SHP77 treated with DMSO at 0.1 percent for 48 hours (cell line): Measurements from ENCODE around the gene PXMP4.
"Not testable (repeated sequence)": the region's sequence is repeated elsewhere in the genome, so short reads cannot be mapped to it uniquely, and the experiment has no call there.

ENCODE experiments used
- DNase-seq: peaks from one replicate; lab custom pipeline; 2025; lab: John Stamatoyannopoulos, UW

The PXMP4 gene

GRCh38 chr20:33703498-33704137 lies 16.5 kb downstream of the PXMP4 start:
- no peak for DNase-seq

GRCh38 chr20:33702861-33703260 lies 17.2 kb downstream of the PXMP4 start:
- no peak for DNase-seq

- no peak for DNase-seq
Observed at GRCh38 chr20:33701629-33702450, 18.3 kb downstream of the PXMP4 start.

GRCh38 chr20:33700696-33701441 lies 19.2 kb downstream of the PXMP4 start:
- DNase-seq: not testable (repeated sequence)

GRCh38 chr20:33698966-33699365 lies 21.1 kb downstream of the PXMP4 start:
- not testable (repeated sequence) for DNase-seq

GRCh38 chr20:33697129-33697528 lies 23.0 kb downstream of the PXMP4 start:
- DNase-seq: no peak

GRCh38 chr20:33696448-33696847 lies 23.7 kb downstream of the PXMP4 start:
- DNase-seq: no peak

GRCh38 chr20:33694639-33695012 lies 25.5 kb downstream of the PXMP4 start:
- DNase-seq: no peak

- DNase-seq: no peak
Observed at GRCh38 chr20:33693741-33694638, 26.1 kb downstream of the PXMP4 start.

GRCh38 chr20:33693289-33693688 lies 26.8 kb downstream of the PXMP4 start:
- DNase-seq: no peak

- no peak for DNase-seq
Observed at GRCh38 chr20:33689973-33690372, 30.1 kb downstream of the PXMP4 start.

- DNase-seq: no peak
Observed at GRCh38 chr20:33689493-33689892, 30.6 kb downstream of the PXMP4 start.

- no peak for DNase-seq
Observed at GRCh38 chr20:33688938-33689424, 31.1 kb downstream of the PXMP4 start.

GRCh38 chr20:33687993-33688937 lies 31.8 kb downstream of the PXMP4 start:
- DNase-seq: no peak

GRCh38 chr20:33687370-33687915 lies 32.7 kb downstream of the PXMP4 start:
- no peak for DNase-seq

GRCh38 chr20:33686984-33687366 lies 33.1 kb downstream of the PXMP4 start:
- DNase-seq: no peak

GRCh38 chr20:33686100-33686983 lies 33.8 kb downstream of the PXMP4 start, which contains the start of gene E2F1:
E2F1 (minus strand) TSS chr20:33686385; CDS start chr20:33686264, 121 bp downstream.
- peak; percentile 80 for DNase-seq

- peak; percentile 62 for DNase-seq
Observed at GRCh38 chr20:33685328-33686099, 34.6 kb downstream of the PXMP4 start.
